ENCODE results near the gene TES.
"Not testable (repeated sequence)": the region's sequence is repeated elsewhere in the genome, so short reads cannot be mapped to it uniquely, and the experiment has no call there.

Gene TES

DNA sequence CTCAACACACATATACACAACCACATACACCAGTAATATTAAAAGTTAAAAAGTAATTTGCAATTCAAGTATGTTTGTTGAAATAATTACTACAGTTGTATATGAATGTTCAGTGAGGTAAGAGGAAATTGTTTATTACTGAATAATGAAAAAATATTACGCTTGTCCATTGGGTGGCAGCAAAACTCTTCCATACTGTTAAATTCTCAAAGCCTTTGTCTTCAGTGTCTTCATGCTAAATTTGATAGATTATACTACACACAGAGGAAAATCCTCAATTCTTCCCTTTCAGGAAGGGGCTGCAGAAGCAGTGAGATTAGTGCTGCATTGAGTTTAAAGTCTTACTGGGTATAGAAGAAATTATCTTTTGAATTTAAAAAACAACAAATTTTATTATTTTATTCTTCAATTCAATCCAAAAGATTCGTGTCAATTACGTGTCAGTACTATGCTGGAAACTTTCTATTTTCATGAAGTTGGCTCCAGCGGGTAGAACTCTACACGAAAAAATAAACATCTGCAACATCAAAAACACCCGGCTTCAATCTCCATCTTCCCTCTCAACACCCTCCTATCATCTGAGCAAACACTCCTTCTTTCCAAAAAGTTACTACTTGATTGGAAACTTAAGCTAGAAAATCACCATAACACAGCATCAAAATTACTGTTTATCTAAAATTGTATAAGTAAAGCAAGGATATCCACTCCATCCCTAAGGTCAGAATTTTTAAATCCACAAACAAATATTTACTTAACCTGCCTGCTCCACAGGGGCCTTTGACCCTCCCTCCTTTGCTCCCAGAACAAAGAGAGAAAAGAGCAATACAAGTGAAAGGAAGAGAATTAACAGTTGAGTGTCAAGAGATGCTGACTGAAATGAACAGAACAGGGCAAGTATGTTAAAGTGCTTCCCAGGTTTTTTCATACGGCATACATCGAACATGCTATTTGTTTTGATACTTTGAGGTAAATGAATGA lies 37.0 kb upstream of the TES start:
- DNase-seq (ENCODE audit: low read depth in 1 of 2, low spot score in 1 of 2) = peak in 1 of 2 experiments; percentile 60
- in situ Hi-C loops (cut with HindIII; ENCODE audit: low pct_unique_long_range_greater_than_20kb, low sequenced_read_pairs) = no loop called here
- TF ChIP-seq JUND (IDR thresholded peaks at IDR 0.05; ENCODE audit: low read depth) = no peak

GRCh38 chr7:116175095-116175494 lies 35.2 kb upstream of the TES start:
- DNase-seq (ENCODE audit: low read depth in 1 of 2, low spot score in 1 of 2); in situ Hi-C loops (cut with HindIII; ENCODE audit: low pct_unique_long_range_greater_than_20kb, low sequenced_read_pairs): not testable (repeated sequence)

DNA sequence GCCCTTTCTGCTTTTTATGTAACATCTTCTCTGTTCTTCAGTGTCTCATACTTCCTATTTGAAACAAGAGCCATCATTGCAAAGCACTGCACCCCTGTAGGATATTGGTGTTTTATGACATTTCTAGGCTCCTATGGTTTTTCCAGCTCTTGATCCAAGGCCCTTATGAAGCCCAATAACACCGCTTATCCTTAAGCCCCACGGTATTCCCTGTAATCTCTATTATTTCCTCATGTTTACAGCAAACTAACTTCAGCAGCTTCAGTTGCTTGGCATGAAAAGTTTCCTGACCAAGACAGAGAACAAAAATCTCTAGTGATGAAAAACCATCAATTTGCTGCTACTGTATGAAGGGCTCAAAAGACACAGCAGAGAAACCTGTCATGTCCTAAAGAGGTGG lies 34.1 kb upstream of the TES start:
- in situ Hi-C loops (cut with HindIII; ENCODE audit: low pct_unique_long_range_greater_than_20kb, low sequenced_read_pairs) = no loop called here
- no peak for DNase-seq (ENCODE audit: low read depth in 1 of 2, low spot score in 1 of 2)
- no peak for TF ChIP-seq JUND (IDR thresholded peaks at IDR 0.05; ENCODE audit: low read depth)

GRCh38 chr7:116177009-116177408 lies 33.3 kb upstream of the TES start:
- no peak for TF ChIP-seq JUND (IDR thresholded peaks at IDR 0.05; ENCODE audit: low read depth)
- in situ Hi-C loops (cut with HindIII; ENCODE audit: low pct_unique_long_range_greater_than_20kb, low sequenced_read_pairs) = no loop called here
- no peak for DNase-seq (ENCODE audit: low read depth in 1 of 2, low spot score in 1 of 2)

DNA sequence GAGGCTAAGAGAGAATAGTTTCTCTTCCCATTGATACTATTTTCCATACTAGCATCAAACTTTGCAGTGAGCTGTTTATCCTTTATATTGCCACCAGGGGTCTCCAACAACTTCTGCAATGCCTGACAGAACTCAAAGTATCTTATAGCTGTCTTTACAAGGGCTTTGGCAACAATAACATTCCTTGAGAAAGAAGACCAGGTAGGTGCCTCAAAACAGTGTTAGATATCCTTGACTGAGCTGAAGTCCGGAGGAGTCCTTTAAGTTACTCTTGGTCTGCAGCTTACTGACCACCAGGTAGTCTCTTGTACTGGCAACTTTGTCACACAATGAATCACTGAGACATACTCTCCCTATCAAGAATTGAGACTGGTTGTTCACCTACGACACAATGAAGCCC lies 30.0 kb upstream of the TES start:
- peak; percentile 28 to 60 for DNase-seq (ENCODE audit: low read depth in 1 of 2, low spot score in 1 of 2)
- no peak for TF ChIP-seq JUND (IDR thresholded peaks at IDR 0.05; ENCODE audit: low read depth)
- in situ Hi-C loops (cut with HindIII; ENCODE audit: low pct_unique_long_range_greater_than_20kb, low sequenced_read_pairs) = no loop called here

- in situ Hi-C loops (cut with HindIII; ENCODE audit: low pct_unique_long_range_greater_than_20kb, low sequenced_read_pairs) = no loop called here
- no peak for DNase-seq (ENCODE audit: low read depth in 1 of 2, low spot score in 1 of 2)
- no peak for TF ChIP-seq JUND (IDR thresholded peaks at IDR 0.05; ENCODE audit: low read depth)
Observed at GRCh38 chr7:116182023-116182422, 28.3 kb upstream of the TES start.

- DNase-seq (ENCODE audit: low read depth in 1 of 2, low spot score in 1 of 2) = no peak
- TF ChIP-seq JUND (IDR thresholded peaks at IDR 0.05; ENCODE audit: low read depth) = no peak
- in situ Hi-C loops (cut with HindIII; ENCODE audit: low pct_unique_long_range_greater_than_20kb, low sequenced_read_pairs) = no loop called here
Observed at GRCh38 chr7:116185450-116185849, 24.9 kb upstream of the TES start.

DNA sequence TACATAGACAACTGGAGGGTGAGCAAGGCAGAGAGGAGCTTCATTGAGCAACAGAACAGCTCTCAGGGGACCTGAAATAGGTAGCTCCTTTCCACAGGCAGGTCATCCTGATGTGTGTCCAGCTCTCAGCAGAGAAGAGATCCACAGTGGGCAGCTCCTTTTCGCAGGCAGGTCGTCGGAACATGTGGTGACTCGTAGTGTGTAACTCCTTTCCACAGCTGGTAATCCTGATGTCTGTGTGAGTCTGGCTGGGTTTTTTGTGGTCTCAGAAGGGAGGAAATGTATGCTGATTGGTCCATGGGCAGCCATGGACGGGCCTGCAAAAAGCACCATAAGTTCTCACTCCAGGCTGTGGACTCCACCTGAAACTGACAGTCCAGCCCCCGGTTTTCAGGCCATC lies 24.4 kb upstream of the TES start:
- no peak for TF ChIP-seq JUND (IDR thresholded peaks at IDR 0.05; ENCODE audit: low read depth)
- no peak for DNase-seq (ENCODE audit: low read depth in 1 of 2, low spot score in 1 of 2)
- in situ Hi-C loops (cut with HindIII; ENCODE audit: low pct_unique_long_range_greater_than_20kb, low sequenced_read_pairs) = no loop called here

- TF ChIP-seq JUND (IDR thresholded peaks at IDR 0.05; ENCODE audit: low read depth) = no peak
- in situ Hi-C loops (cut with HindIII; ENCODE audit: low pct_unique_long_range_greater_than_20kb, low sequenced_read_pairs) = no loop called here
- DNase-seq (ENCODE audit: low read depth in 1 of 2, low spot score in 1 of 2) = no peak
Observed at GRCh38 chr7:116187400-116187799, 22.9 kb upstream of the TES start.

- no peak for TF ChIP-seq JUND (IDR thresholded peaks at IDR 0.05; ENCODE audit: low read depth)
- DNase-seq (ENCODE audit: low read depth in 1 of 2, low spot score in 1 of 2) = no peak
- in situ Hi-C loops (cut with HindIII; ENCODE audit: low pct_unique_long_range_greater_than_20kb, low sequenced_read_pairs) = no loop called here
Observed at GRCh38 chr7:116193329-116194087, 16.8 kb upstream of the TES start.

DNA sequence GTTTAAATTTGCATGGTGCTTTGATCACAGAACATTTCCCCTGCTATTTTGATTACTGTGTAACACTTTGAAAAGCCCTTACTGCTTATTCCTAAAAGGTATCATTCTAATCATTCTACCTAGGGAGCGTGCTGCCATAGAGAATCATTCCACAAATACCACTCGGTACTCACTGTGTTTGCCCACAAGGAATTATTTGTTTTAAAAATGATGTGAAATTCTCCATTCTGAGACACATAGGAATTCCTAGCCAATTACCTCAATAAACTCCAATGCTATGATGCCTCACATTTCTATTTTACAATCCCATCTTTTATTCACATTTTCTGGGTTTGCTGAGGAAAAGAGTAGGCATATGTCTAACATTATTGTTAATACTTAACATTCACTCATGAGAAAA lies 16.2 kb upstream of the TES start:
- TF ChIP-seq JUND (IDR thresholded peaks at IDR 0.05; ENCODE audit: low read depth) = no peak
- in situ Hi-C loops (cut with HindIII; ENCODE audit: low pct_unique_long_range_greater_than_20kb, low sequenced_read_pairs) = no loop called here
- no peak for DNase-seq (ENCODE audit: low read depth in 1 of 2, low spot score in 1 of 2)

DNA sequence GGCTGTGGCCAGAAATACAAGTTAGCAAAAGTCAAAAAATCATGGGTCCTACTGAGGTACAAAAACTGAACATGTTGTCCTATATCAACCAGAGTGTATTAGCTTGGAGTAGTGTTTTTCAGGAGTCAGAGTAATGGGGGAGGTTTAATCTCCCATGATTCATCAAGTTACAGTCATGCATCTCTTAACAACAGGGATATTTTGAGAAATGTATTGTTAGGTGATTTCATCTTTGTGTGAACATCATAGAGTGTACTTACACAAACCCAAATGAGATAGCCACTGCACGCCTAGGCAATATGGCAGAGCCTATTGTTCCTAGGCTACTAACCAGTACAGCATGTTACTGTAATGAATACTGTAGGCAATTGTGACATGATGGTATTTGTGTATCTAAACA lies 14.9 kb upstream of the TES start:
- TF ChIP-seq JUND (IDR thresholded peaks at IDR 0.05; ENCODE audit: low read depth) = no peak
- DNase-seq (ENCODE audit: low read depth in 1 of 2, low spot score in 1 of 2) = no peak
- in situ Hi-C loops (cut with HindIII; ENCODE audit: low pct_unique_long_range_greater_than_20kb, low sequenced_read_pairs) = no loop called here

- DNase-seq (ENCODE audit: low read depth in 1 of 2, low spot score in 1 of 2) = no peak
- TF ChIP-seq JUND (IDR thresholded peaks at IDR 0.05; ENCODE audit: low read depth) = no peak
- in situ Hi-C loops (cut with HindIII; ENCODE audit: low pct_unique_long_range_greater_than_20kb, low sequenced_read_pairs) = no loop called here
Observed at GRCh38 chr7:116196947-116197346, 13.4 kb upstream of the TES start.

Measured in T47D (cell line).